IMR-90 (cell line): ENCODE data around the gene UBXN11. TPM values are rescaled to one million over a fixed set of nuclear protein-coding genes. Genes with fewer than 3 reads are reported as not detected.

Experiments
- ATAC-seq: fragments of 200-7000 bp; cut with Tn5 transposase; 2 replicates; pipeline ENCODE4 v1.9.1; 2020; ENCODE audit warnings: low read depth, mild to moderate bottlenecking, moderate library complexity
- Bru-seq: library from RNA; stranded (reverse); fragments of 400-500 nt; gene quantifications from one replicate; lab custom pipeline; 2021; lab: Mats Ljungman, UMichigan
- BruChase-seq, 2 experiments: library from RNA; stranded (reverse); fragments of 400-500 nt; gene quantifications; one replicate each; lab custom pipeline; 2021; lab: Mats Ljungman, UMichigan
- BruUV-seq: library from RNA; stranded (reverse); fragments of 400-500 nt; replicated peaks from 2 replicates; lab custom pipeline; 2021; lab: Mats Ljungman, UMichigan
- CTCF ChIA-PET: fragments of 300-600 bp; formaldehyde crosslinking; extraction: SDS; loops from one replicate; lab custom pipeline; 2021; ENCODE audit warnings: antibody characterized with exemption; lab: Yijun Ruan, JAX
- POLR2A ChIA-PET: fragments of 300-600 bp; sonication (Branson Sonifier 250); formaldehyde crosslinking; loops from one replicate; lab custom pipeline; 2022; ENCODE audit warnings: antibody characterized with exemption; ENCODE audit not compliant: unreplicated experiment; lab: Charles Lee
- DNase-seq: peaks from one replicate; pipeline ENCODE4 v3.0.0; 2013
- H2AFZ ChIP-seq: replicated peaks from 2 replicates; pipeline ENCODE3; 2013; ENCODE audit warnings: low read length, mild to moderate bottlenecking; ENCODE audit not compliant: poor library complexity
- H2AK5ac ChIP-seq: 2 replicates; pipeline ENCODE4 v1.6.1; 2013; ENCODE audit warnings: low read depth, low read length, inconsistent platforms
- H2AK9ac ChIP-seq: replicated peaks from 2 replicates; pipeline ENCODE3; 2013; ENCODE audit warnings: mild to moderate bottlenecking, low read depth, low read length, moderate library complexity; ENCODE audit not compliant: poor library complexity
- H2BK120ac ChIP-seq: 2 replicates; pipeline ENCODE4 v1.6.1; 2013; ENCODE audit warnings: low read depth, low read length, inconsistent platforms
- H2BK15ac ChIP-seq: 3 replicates; pipeline ENCODE4 v1.6.1; 2013; ENCODE audit warnings: low read depth, low read length, inconsistent platforms
- H2BK20ac ChIP-seq: 2 replicates; pipeline ENCODE4 v1.6.1; 2013; ENCODE audit warnings: low read depth, mild to moderate bottlenecking, inconsistent platforms, low read length, moderate library complexity
- H2BK5ac ChIP-seq: 2 replicates; pipeline ENCODE4 v1.6.1; 2013; ENCODE audit warnings: mild to moderate bottlenecking, low read depth, low read length, inconsistent platforms; ENCODE audit not compliant: poor library complexity, severe bottlenecking
- H3K14ac ChIP-seq: replicated peaks from 2 replicates; pipeline ENCODE4 v1.6.1; 2013; ENCODE audit warnings: low read depth, low read length, inconsistent platforms
- H3K18ac ChIP-seq: 2 replicates; pipeline ENCODE4 v1.6.1; 2013; ENCODE audit warnings: low read depth, low read length, control low read depth
- H3K23ac ChIP-seq: 2 replicates; pipeline ENCODE4 v1.6.1; 2013; ENCODE audit warnings: low read depth, low read length, inconsistent platforms
- H3K27ac ChIP-seq: 2 replicates; pipeline ENCODE4 v1.5.1; 2013; ENCODE audit warnings: mild to moderate bottlenecking, control low read depth, low read length; ENCODE audit not compliant: insufficient read depth
- H3K27me3 ChIP-seq: 2 replicates; pipeline ENCODE4 v1.6.1; 2013; ENCODE audit warnings: low read length; ENCODE audit not compliant: control insufficient read depth, insufficient read depth
- H3K36me3 ChIP-seq: 2 replicates; pipeline ENCODE4 v1.6.1; 2013; ENCODE audit warnings: low read length, mixed read lengths; ENCODE audit not compliant: control insufficient read depth, insufficient read depth
- H3K4ac ChIP-seq: 2 replicates; pipeline ENCODE4 v1.6.1; 2013; ENCODE audit warnings: low read depth, low read length, inconsistent platforms
- H3K4me1 ChIP-seq: 2 replicates; pipeline ENCODE4 v1.6.1; 2013; ENCODE audit warnings: low read length, mixed read lengths; ENCODE audit not compliant: control insufficient read depth, insufficient read depth
- H3K4me2 ChIP-seq: 2 replicates; pipeline ENCODE4 v1.6.1; 2013; ENCODE audit warnings: low read depth, mild to moderate bottlenecking, control low read depth, low read length, moderate library complexity
- H3K4me3 ChIP-seq: 2 replicates; pipeline ENCODE4 v1.5.1; 2013; ENCODE audit warnings: low read depth, mild to moderate bottlenecking, control low read depth, low read length, moderate library complexity; ENCODE audit not compliant: insufficient read depth
- H3K56ac ChIP-seq: 2 replicates; pipeline ENCODE4 v1.6.1; 2013; ENCODE audit warnings: low read length, inconsistent platforms; ENCODE audit not compliant: insufficient read depth; ENCODE audit errors: extremely low read depth
- H3K79me1 ChIP-seq, 2 experiments: 2 replicates each; pipeline ENCODE4 v1.6.1; 2013; ENCODE audit warnings: low read length in 2 of 2, inconsistent platforms in 1 of 2, low read depth in 1 of 2
- H3K9ac ChIP-seq: 2 replicates; pipeline ENCODE4 v1.6.1; 2013; ENCODE audit warnings: low read depth, low read length, control low read depth
- H3K9me1 ChIP-seq: 2 replicates; pipeline ENCODE4 v1.6.1; 2013; ENCODE audit warnings: low read length, inconsistent platforms; ENCODE audit not compliant: insufficient read depth
- H3K9me3 ChIP-seq: 2 replicates; pipeline ENCODE4 v1.6.1; 2013; ENCODE audit warnings: low read length; ENCODE audit not compliant: control insufficient read depth, insufficient read depth
- H4K20me1 ChIP-seq: 2 replicates; pipeline ENCODE4 v1.6.1; 2013; ENCODE audit warnings: low read length, inconsistent platforms; ENCODE audit not compliant: insufficient read depth
- H4K5ac ChIP-seq: 2 replicates; pipeline ENCODE4 v1.6.1; 2013; ENCODE audit warnings: mild to moderate bottlenecking, low read depth, low read length, control low read depth
- H4K8ac ChIP-seq, 2 experiments: 2 replicates each; pipeline ENCODE4 v1.6.1; 2013; ENCODE audit warnings: low read depth in 2 of 2, low read length in 2 of 2, control low read depth in 1 of 2, inconsistent platforms in 1 of 2
- H4K91ac ChIP-seq: 2 replicates; pipeline ENCODE4 v1.6.1; 2013; ENCODE audit warnings: low read depth, low read length, inconsistent platforms; ENCODE audit not compliant: insufficient read depth
- CEBPB ChIP-seq: IDR thresholded peaks from 2 replicates; pipeline ENCODE4 v1.6.1; 2012; ENCODE audit warnings: low read depth, low read length, improper control_type of control experiment
- CHD1 ChIP-seq: IDR thresholded peaks from 2 replicates; pipeline ENCODE4 v1.6.1; 2012; ENCODE audit warnings: low read depth, low read length, improper control_type of control experiment
- ELK1 ChIP-seq: fragments of 150-350 bp; IDR thresholded peaks from 2 replicates; pipeline ENCODE4 v1.6.1; 2016; ENCODE audit warnings: low read depth, mild to moderate bottlenecking, low read length, moderate library complexity, borderline replicate concordance
- FOS ChIP-seq: fragments of 150-350 bp; IDR thresholded peaks from 2 replicates; pipeline ENCODE4 v1.6.1; 2016; ENCODE audit warnings: low read depth, low read length
- MAZ ChIP-seq: IDR thresholded peaks from 2 replicates; pipeline ENCODE4 v1.6.1; 2012; ENCODE audit warnings: low read depth, mild to moderate bottlenecking, low read length, improper control_type of control experiment, moderate library complexity, borderline replicate concordance
- MXI1 ChIP-seq: IDR thresholded peaks from 2 replicates; pipeline ENCODE4 v1.6.1; 2012; ENCODE audit warnings: low read depth, mild to moderate bottlenecking, low read length, moderate library complexity, borderline replicate concordance
- NFE2L2 ChIP-seq: fragments of 150-350 bp; IDR thresholded peaks from 2 replicates; pipeline ENCODE4 v1.6.1; 2016; ENCODE audit warnings: low read depth, mild to moderate bottlenecking, low read length
- RAD21 ChIP-seq: IDR thresholded peaks from 2 replicates; pipeline ENCODE4 v1.6.1; 2012; ENCODE audit warnings: low read length, improper control_type of control experiment
- RCOR1 ChIP-seq: IDR thresholded peaks from 2 replicates; pipeline ENCODE4 v1.6.1; 2012; ENCODE audit warnings: mild to moderate bottlenecking, low read length, improper control_type of control experiment; ENCODE audit not compliant: insufficient replicate concordance
- RFX5 ChIP-seq: IDR thresholded peaks from 2 replicates; pipeline ENCODE4 v1.8.0; 2012; ENCODE audit warnings: low read depth, mild to moderate bottlenecking, low read length, moderate library complexity
- SMC3 ChIP-seq: fragments of 150-350 bp; IDR thresholded peaks from 2 replicates; pipeline ENCODE4 v1.6.1; 2016; ENCODE audit warnings: low read depth, mild to moderate bottlenecking, antibody characterized with exemption, low read length, moderate library complexity
- WGBS, 2 experiments: methylation state at CpG; one replicate each; pipeline versions ENCODE4 v1.1.5 to v1.1.7; 2013; ENCODE audit warnings: missing lambda C conversion rate in 2 of 2; ENCODE audit not compliant: insufficient read length in 1 of 2; ENCODE audit errors: extremely low coverage in 2 of 2; 5-methylcytosine and 5-hydroxymethylcytosine counted together
- dilution Hi-C: fragments of 300-500 bp; cut with HindIII; formaldehyde crosslinking; loops from one replicate; pipeline ENCODE4 v1.14.3; 2018; ENCODE audit warnings: low sequenced_read_pairs; ENCODE audit not compliant: unreplicated experiment
- in situ Hi-C: fragments of 300-500 bp; cut with MboI; formaldehyde crosslinking; loops from 3 replicates; pipeline ENCODE4 v1.14.3; 2019; ENCODE audit warnings: low sequenced_read_pairs, inconsistent platforms, mixed read lengths
- intact Hi-C: fragments of 100-400 bp; cut with micrococcal nuclease; formaldehyde crosslinking; loops from 2 replicates; pipeline ENCODE4 v1.10.0; 2022
- long read RNA-seq: library from polyadenylated mRNA; unstranded; transcript quantifications from one replicate; pipeline ENCODE4 v2.0.0, GENCODE V29; 2021; ENCODE audit not compliant: unreplicated experiment
- polyA plus RNA-seq, 3 experiments: library from polyadenylated mRNA; depleted of rRNA; stranded (reverse); fragments of >200 nt; gene quantifications; 2 replicates each; pipeline ENCODE4 v1.2.3, GENCODE V29; 2012; ENCODE audit warnings: low replicate concordance in 1 of 3
- total RNA-seq: library from RNA; depleted of rRNA; stranded (reverse); fragments of >200 nt; gene quantifications from 2 replicates; pipeline ENCODE4 v1.2.3, GENCODE V29; 2012; rRNA removed

The UBXN11 gene, protein sequence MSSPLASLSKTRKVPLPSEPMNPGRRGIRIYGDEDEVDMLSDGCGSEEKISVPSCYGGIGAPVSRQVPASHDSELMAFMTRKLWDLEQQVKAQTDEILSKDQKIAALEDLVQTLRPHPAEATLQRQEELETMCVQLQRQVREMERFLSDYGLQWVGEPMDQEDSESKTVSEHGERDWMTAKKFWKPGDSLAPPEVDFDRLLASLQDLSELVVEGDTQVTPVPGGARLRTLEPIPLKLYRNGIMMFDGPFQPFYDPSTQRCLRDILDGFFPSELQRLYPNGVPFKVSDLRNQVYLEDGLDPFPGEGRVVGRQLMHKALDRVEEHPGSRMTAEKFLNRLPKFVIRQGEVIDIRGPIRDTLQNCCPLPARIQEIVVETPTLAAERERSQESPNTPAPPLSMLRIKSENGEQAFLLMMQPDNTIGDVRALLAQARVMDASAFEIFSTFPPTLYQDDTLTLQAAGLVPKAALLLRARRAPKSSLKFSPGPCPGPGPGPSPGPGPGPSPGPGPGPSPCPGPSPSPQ
- total RNA-seq (3.6 and 5.2 TPM in 2 replicates), polyA plus RNA-seq (2012; rRNA removed) (17.0 and 18.4 TPM in 2 replicates), Bru-seq, nascent RNA (percentile 46 among the genes with signal in this experiment), BruChase-seq, experiment 1, labeled RNA remaining after a 6-hour chase (percentile 51 among the genes with signal in this experiment), BruChase-seq, experiment 2, labeled RNA remaining after a 2-hour chase (percentile 52 among the genes with signal in this experiment)
- polyA plus RNA-seq (2012; cell fraction: cytosol; rRNA removed): 10.1 and 13.9 TPM in 2 replicates
- polyA plus RNA-seq (2012; cell fraction: nucleus; rRNA removed; ENCODE audit: low replicate concordance): 151 and 169 TPM in 2 replicates
- long read RNA-seq, partial matches to known transcripts: 2 of 18 reads
- long read RNA-seq, other reads (novel, unspliced or antisense): 10 of 18 reads

DNA sequence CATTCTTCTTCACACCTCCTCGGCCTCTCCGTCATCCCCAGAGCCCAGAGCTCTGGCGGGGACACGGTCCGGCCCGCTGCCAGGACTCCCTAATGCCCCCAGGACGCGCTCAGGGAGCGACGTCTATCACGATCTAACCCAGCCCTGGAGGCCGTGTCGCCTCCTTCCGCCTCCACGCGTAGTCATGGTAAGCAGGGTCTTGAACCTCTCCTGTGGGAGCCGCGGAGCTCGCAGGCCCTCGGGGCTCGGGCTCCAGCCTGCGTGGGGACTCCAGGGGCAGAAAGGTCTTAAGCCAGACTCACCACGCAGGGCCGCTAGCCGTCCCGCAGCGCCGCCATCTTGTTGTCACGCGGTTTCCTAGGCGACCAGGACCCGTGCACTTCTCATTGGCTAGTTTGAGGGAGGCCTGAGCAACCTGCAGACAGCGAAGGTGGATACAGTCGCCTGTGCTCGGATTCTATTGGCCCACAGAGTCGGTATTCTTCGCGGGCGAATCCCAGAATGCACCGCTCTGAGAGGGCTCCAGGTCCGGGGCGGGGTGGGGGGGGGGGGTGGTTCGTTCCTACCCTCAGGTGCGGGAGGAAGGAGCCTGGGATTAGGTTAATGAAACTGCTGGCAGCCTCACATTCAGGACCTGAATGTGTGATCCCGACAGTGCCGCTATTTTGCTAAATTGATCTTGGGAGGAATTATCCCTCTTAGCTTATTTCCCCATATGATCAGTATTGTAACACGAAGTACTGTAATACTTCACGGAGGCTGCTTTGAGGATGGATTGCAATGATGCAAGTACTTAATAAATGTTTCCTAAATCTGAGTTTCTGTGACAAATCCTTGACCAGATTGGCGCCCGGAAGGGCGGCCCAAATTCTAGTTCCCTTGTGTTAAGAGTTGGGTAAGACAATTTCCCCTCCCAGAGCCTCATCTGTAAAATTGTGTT lies at the start of gene UBXN11:
Gene UBXN11 (minus strand): TSS at position 347 of the 940 bp plus-strand sequence. CDS start 3,753 bp downstream, outside the sequence.
- Histone ChIP-seq H3K56ac (peak within 1 kb of the TSS; percentile 77; the same call in 1 of the 2 replicates), H3K27ac (peak within 1 kb of the TSS; percentile 62), H4K5ac (peak within 1 kb of the TSS; percentile 80), H4K8ac (peak within 1 kb of the TSS; percentile 92 to 97), H3K9ac (peak within 1 kb of the TSS; percentile 78), H2AFZ (peak within 1 kb of the TSS; percentile 99), H4K20me1 (no peaks in the 10 kb centered on the region), H2AK9ac (peak within 1 kb of the TSS; percentile 87), H3K9me3 (no peaks in the 10 kb centered on the region), H3K79me1 (peaks cover 12 to 34% of the 10 kb centered on the region in 2 experiments; a peak in 3 of 4 replicates), H3K14ac (peak within 1 kb of the TSS; percentile 88), H3K4me1 (peaks cover 14% of the 10 kb centered on the region), H3K23ac (peak within 1 kb of the TSS; percentile 60), H3K18ac (no peak within 1 kb of the TSS), H2BK15ac (peak within 1 kb of the TSS; percentile 16; the same call in 1 of the 3 replicates), H2BK120ac (peak within 1 kb of the TSS; percentile 67), H3K27me3 (no peaks in the 10 kb centered on the region), H3K36me3 (no peaks in the 10 kb centered on the region), H3K9me1 (peaks cover 17% of the 10 kb centered on the region), H3K4me2 (peak within 1 kb of the TSS; percentile 92), H2AK5ac (peak within 1 kb of the TSS; percentile 31; the same call in 1 of the 2 replicates), H4K91ac (peak within 1 kb of the TSS; percentile 60; the same call in 1 of the 2 replicates), H3K4me3 (peak within 1 kb of the TSS; percentile 90), H2BK5ac (peak within 1 kb of the TSS; percentile 37), H3K4ac (peak within 1 kb of the TSS; percentile 79), H2BK20ac (no peak within 1 kb of the TSS)
- ChIA-PET POLR2A (interaction anchor here (1.0 kb wide), 1 partner anchor 15 kb away, joined by 14 read pairs; no protein-coding TSS in a partner anchor), CTCF (no interaction called here)
- dilution Hi-C loops (no loop called here), in situ Hi-C loops (no loop called here), intact Hi-C loops (no loop called here)
- 1% methylated on average over 23 of the region's 51 CpGs; no CpG with 5 or more reads in 1 of the 2 experiments for WGBS, 2 experiments
- DNase-seq (peak; percentile 94), ATAC-seq (peak; percentile 99)
- BruUV-seq: no TSS peak
- no peak for TF ChIP-seq CEBPB
- TF ChIP-seq RCOR1: no peak
- TF ChIP-seq MAZ: 0 out of 2 replicates have a peak, but pooled peaks have one; percentile 22
- no peak for TF ChIP-seq CHD1
- no peak for TF ChIP-seq FOS
- no peak for TF ChIP-seq RFX5
- no peak for TF ChIP-seq RAD21
- TF ChIP-seq MXI1: peak; percentile 90
- 0 out of 2 replicates have a peak, but pooled peaks have one; percentile 5 for TF ChIP-seq SMC3
- TF ChIP-seq NFE2L2: no peak
- TF ChIP-seq ELK1: no peak
